Measurements from ENCODE around the gene ZNRF1.

The ZNRF1 gene

DNA sequence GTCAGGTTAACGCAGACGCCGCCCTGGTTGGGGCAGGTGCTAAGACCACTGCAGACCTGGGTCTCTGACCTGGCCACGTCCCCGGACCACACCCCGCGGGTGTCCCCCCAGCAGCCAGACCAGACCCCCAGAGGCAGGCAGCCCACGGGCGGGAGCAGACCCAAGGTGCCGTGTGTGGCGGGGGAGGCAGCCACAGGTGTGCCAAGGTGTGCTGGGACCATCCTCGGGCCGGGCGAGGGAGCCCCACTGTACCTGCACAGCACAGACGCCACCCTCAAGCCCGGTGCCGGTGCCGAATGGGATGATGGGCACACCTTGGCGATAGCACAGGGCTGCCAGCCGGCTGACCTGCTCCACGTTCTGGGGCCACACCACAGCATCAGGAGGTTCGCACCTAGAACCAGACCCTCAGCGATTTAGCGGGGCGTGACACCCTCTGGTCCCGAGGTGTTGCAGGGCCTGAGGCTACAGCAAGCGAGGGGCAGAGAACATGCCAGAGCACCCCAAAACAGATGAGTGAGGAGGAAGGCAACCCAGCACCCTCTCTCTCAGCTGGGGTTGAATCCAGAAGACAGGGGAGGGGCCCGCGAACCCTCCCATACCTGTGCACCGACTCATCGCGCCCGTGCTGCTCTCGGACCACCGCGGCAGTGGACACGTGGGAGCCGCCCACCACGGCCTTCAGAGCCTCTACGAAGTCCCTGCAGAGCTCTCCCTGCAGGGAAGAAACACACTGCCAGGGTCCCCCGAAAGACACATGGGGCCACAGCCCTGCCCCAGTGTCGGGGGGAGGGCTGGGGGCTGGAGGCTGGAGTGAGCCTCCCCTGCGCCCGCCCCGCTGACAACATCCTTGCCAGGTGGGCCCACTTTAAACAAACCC lies 116.4 kb downstream of the ZNRF1 start:
- peak overlapping the region; percentile 77 for H3K4me3 ChIP-seq
- DNase-seq (ENCODE audit: low spot score), result no peak
- TF ChIP-seq, protein P1, sequence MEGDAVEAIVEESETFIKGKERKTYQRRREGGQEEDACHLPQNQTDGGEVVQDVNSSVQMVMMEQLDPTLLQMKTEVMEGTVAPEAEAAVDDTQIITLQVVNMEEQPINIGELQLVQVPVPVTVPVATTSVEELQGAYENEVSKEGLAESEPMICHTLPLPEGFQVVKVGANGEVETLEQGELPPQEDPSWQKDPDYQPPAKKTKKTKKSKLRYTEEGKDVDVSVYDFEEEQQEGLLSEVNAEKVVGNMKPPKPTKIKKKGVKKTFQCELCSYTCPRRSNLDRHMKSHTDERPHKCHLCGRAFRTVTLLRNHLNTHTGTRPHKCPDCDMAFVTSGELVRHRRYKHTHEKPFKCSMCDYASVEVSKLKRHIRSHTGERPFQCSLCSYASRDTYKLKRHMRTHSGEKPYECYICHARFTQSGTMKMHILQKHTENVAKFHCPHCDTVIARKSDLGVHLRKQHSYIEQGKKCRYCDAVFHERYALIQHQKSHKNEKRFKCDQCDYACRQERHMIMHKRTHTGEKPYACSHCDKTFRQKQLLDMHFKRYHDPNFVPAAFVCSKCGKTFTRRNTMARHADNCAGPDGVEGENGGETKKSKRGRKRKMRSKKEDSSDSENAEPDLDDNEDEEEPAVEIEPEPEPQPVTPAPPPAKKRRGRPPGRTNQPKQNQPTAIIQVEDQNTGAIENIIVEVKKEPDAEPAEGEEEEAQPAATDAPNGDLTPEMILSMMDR (IDR thresholded peaks at IDR 0.05), result no peak

DNA sequence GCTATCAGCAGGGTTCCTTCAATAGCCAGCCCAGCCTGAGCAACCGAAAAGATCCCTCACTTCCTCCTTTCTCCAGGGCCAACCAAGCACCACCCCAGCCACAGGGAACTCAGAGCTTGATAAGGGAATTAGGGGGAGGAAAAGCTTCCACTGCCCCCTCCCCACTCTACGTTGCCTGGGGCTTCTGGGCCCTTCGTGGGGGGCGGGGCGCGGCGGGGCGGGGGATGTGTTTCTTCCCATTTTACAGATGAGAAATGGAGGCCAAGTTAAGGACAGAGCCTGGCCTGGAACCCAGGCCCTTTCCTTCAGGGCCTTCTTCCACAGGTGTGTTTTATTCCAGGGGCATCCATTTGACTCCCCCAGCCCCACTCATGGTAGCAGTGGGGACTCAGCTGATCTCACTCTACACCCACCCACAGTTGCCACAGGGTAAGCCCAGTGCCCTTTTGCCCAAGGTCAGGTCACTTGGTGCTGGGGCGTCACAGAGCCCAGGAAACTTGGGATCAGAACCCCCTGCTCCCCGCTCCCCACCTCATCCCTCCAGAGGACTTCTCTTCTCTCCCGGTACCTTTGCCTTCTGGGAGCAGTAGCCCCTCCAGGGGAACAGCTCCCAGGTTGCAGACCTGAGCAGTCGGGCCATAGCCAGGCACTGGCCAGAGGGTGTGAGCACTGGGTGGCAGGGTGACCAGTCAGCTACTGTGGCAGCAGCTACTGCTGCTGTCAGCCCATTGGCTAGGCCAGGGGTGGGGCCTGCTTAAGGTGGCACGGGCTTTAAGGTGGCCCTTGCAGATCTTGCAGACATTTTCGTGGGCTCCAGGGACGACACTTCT lies 117.5 kb downstream of the ZNRF1 start, which contains the start of gene LDHD:
LDHD (minus strand) TSS at position 700 of the 830 bp plus-strand sequence; CDS start at position 640, 60 bp downstream.
- TF ChIP-seq, protein P1 (IDR thresholded peaks at IDR 0.05), result no peak
- DNase-seq (ENCODE audit: low spot score), result peak; percentile 90
- Histone ChIP-seq H3K4me3 (peak within 1 kb of the TSS; percentile 77), H3K27ac (peak within 1 kb of the TSS; percentile 8 to 69)

More for the DNA sequence above, 116.4 kb downstream of the ZNRF1 start:
- H3K27ac ChIP-seq, result peak overlapping the region in 1 of 2 donors; percentile 8

DNA sequence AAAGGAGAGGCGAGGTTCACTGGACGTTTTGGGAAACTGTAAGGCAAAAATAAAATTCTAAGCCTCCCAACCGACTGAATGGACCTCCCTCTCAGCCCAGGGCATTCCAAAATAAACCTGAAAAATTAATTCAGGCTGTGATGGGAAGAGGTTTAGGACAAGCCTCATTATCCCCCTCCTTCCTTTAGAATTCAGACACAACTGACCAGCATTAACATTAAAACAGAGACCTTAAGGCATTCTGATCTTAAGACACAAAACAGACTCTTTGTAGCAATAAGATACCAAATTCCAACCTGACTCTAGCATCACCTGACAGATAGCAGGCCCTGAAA lies 118.1 kb downstream of the ZNRF1 start:
- no peak for DNase-seq (ENCODE audit: low spot score)
- H3K27ac ChIP-seq, result no peak overlapping the region
- TF ChIP-seq, protein P1 (IDR thresholded peaks at IDR 0.05), result no peak
- peak overlapping the region; percentile 77 for H3K4me3 ChIP-seq

DNA sequence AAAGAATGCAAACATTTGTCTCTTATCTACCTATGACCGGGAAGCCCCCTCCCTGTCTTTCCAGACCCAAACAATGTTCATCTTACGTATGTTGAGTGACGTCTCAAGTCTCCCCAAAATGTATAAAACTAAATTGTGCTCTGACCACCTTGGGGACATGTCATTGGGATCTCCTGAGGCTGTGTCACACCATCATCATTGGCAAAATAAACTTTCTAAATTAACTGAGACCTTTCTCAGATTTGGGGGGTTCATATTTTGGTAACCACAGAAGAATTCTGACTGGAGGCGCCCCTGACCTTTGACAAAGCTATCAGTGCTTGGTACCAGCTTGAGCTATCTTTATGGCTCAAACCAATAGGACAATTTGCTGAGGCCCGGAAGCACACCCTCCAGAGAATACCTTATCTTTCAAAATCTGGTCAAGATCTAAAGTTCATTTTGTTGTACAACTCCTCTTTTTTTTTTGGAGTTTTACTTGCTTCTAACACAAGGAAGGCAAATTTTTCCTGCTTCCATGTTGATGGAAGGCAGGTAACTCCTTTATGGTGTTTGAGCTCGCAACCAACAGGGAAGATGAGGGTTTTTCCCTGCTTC lies 120.2 kb downstream of the ZNRF1 start:
- no peak for DNase-seq (ENCODE audit: low spot score)
- no peak overlapping the region for H3K27ac ChIP-seq
- TF ChIP-seq, protein P1 (IDR thresholded peaks at IDR 0.05), result no peak
- no peak overlapping the region for H3K4me3 ChIP-seq

DNA sequence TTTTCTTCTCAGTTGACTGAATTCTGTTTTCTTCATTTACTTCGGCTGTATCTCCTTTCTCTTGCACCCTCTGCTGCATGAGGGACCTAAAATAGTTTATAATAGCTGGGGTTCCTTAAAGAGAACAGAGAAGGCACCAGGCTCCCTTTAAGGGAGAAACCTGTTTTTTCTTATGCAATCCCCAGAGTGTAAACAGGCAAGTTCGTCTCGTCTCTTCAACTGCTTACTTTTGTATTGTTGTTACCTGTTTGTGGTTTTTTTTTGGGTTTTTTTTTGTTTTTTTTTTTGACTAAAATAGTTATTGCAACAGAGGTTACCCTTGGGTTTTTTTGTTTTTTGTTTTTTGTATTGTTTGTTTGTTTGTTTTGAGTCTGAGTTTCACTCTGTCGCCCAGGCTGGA lies 121.4 kb downstream of the ZNRF1 start:
- DNase-seq (ENCODE audit: low spot score), result no peak
- TF ChIP-seq, protein P1 (IDR thresholded peaks at IDR 0.05), result no peak
- no peak overlapping the region for H3K27ac ChIP-seq

DNA sequence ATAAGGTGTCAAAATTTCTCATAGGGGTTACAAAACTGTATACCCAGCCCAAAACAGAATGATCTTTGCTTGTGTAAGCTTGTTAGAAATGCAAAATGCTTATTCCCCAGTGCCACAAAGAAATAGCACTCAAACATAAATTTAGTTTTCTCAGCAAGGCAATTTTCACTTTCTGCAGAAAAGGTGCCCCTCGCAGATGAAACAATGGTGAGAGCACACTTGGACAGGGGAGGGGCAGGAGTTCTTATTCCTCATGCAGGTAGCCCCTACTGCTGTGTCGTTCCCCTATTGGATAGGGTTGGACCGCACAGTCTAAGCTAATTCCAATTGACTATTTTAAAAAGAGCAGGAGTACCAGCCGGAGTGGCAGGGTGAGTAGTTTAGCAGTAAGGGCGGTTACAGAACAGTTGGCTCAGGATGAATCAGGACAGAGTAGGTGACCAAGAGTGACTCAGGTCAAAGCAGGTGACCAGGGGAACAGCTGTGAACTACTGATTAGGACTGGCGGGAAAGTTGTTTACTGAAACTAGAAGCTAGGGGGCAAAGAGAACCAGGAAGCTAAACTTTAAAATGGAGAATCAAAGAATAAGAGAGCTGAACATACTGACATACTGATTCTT lies 123.2 kb downstream of the ZNRF1 start:
- Histone ChIP-seq H3K4me3 (no peak overlapping the region), H3K27ac (no peak overlapping the region)
- TF ChIP-seq, protein P1 (IDR thresholded peaks at IDR 0.05), result no peak
- no peak for DNase-seq (ENCODE audit: low spot score)

More for the DNA sequence above, 121.4 kb downstream of the ZNRF1 start:
- no peak overlapping the region for H3K4me3 ChIP-seq

Data from coronary artery (tissue), 2 donors.